Peyer's patch (tissue), 4 donors: ENCODE data around the gene FSTL5.

Experiments used
- CTCF ChIP-seq, 6 experiments: fragments of 450-650 bp in 4 of 6; fragments of 200-600 bp in 2 of 6; sonication (generic) in 1 of 6; IDR thresholded peaks; one replicate each; pipeline ENCODE4 v1.5.1; 2017 to 2019; ENCODE audit warnings: antibody characterized with exemption in 6 of 6, mild to moderate bottlenecking in 3 of 6, moderate library complexity in 1 of 6
- POLR2A ChIP-seq, 2 donors: fragments of 450-650 bp; IDR thresholded peaks; one replicate each; pipeline ENCODE4 v1.5.1; 2017; ENCODE audit warnings: antibody characterized with exemption in 2 of 2, mild to moderate bottlenecking in 2 of 2, moderate library complexity in 2 of 2

- TF ChIP-seq POLR2A (IDR thresholded peaks at IDR 0.05) = no peak
- no peak for TF ChIP-seq CTCF (IDR thresholded peaks at IDR 0.05)
These were observed 117.7 kb downstream of the FSTL5 start for GRCh38 chr4:162046135-162046534.
